NCI-H526 (cell line): Measurements from ENCODE around the gene FCF1.
"Not testable (repeated sequence)": the region's sequence is repeated elsewhere in the genome, so short reads cannot be mapped to it uniquely, and the experiment has no call there.

Source experiments
- DNase-seq, 2 experiments: peaks; one replicate each; lab custom pipeline; 2025; lab: John Stamatoyannopoulos, UW

FCF1 gene

DNA sequence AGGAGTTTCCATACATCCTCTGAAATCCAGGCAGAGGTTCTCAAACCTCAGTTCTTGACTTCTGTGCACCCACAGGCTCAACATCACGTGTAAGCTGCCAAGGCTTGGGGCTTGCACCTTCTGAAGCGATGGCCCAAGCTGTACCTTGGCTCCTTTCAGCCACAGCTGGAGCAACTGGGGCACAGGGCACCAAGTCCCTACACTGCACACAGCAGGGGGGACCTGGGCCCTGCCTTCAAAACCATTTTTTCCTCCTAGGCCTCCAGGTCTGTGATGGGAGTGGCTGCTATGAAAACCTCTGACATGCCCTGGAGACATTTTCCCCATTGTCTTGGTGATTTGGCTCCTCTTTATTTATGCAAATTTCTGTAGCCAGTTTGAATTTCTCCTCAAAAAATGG lies 10.7 kb upstream of the FCF1 start:
- DNase-seq, result no peak

GRCh38 chr14:74703043-74703442 lies 9.9 kb upstream of the FCF1 start:
- DNase-seq, result no peak

- DNase-seq, result no peak
Measured at GRCh38 chr14:74704656-74705055, 8.3 kb upstream of the FCF1 start.

DNA sequence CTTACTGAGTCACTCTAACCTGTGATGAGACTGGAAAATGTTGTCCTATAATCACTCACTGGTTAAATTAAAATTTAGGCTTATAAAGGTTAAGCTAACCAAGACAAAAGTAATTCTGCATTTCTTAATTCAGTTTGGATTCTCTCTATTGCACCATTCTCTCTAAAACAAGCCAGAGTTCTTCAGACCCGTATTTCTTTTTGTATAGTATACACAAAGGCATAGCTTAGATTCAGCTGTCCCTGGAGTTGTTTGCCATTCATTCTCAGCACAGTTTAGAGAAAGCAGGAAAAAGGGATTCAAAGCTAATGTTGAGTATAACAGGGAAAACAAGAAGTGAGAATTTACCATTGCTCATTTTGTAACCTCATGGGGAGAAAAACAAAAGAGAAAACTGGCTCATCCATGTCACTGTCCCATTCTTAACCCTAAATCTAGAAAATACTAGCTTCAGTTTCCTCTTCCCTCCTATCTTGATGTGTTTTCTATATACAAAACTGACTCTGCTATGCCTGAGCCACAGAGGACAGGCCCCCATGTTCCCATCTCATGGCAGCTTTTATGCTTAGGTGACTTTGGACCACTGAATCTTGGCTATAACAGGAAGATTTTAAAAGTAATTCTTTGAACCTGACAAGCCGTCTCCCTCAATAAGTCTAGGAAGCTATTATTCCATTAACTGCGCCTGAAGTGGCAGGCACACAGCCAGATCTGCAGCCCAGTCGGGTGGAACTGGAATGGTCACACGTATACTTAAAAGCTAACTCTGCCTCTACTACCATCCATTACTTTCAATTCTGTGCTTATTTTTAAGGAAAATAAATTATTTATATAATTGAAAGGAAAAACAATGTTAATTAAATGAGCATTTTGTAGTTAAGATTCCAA lies 7.1 kb upstream of the FCF1 start:
- no peak for DNase-seq

GRCh38 chr14:74710480-74710879 lies 2.5 kb upstream of the FCF1 start:
- no peak for DNase-seq

DNA sequence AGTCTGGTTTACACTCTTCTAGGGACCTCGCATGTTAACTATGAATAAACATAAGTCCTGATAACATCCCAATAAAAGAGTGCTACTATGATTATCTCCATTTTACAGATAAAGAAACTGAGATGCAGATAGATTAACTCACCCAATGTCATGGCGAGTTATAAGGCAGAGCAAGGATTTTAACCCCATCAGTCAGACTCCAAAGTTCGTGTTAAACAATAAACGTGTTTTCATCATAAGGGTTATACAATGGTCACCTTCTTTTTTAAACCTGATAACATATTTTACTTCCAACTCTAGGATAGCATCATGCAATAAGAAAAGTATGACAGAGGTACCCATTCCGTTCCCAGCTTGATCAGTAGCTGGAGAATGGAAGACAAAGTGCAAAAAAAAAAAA lies 1.3 kb upstream of the FCF1 start:
- DNase-seq, result no peak

DNA sequence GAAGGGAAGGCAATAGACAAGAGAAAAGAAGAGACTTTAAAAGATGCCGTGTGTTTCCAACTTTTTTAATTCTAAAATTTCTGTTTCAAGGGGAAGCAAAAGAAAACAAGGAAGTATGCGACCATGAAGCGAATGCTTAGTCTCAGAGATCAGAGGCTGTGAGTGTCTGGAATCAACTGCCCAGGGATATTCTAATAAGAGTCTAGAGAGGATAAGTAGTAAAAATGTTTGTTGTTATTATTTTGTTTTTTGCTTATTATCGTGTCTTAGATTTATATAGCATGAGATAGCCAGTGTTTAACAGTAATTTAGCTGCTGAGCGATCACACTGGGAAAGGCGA lies 421 bp downstream of the FCF1 start:
- no peak for DNase-seq

DNA sequence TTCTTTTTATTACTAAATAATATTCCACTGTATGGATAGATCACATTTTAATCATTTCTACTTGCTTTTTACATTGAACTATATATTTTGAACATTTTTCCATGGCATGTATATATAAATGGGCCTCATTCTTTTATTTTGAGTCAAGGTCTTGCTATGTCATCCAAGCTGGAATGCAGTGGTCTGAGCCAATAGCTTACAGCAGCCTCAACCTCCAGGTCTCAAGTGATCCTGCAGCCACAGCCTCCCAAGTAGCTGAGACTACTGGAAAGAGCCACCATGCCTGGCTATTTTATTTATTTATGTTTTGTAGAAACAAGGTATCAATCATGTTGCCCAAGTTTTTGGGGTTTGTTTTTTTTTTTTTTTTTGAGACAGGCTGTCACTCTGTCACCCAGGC lies 7.6 kb downstream of the FCF1 start:
- no peak for DNase-seq

GRCh38 chr14:74723134-74723533 lies 10.2 kb downstream of the FCF1 start:
- DNase-seq, result no peak

DNA sequence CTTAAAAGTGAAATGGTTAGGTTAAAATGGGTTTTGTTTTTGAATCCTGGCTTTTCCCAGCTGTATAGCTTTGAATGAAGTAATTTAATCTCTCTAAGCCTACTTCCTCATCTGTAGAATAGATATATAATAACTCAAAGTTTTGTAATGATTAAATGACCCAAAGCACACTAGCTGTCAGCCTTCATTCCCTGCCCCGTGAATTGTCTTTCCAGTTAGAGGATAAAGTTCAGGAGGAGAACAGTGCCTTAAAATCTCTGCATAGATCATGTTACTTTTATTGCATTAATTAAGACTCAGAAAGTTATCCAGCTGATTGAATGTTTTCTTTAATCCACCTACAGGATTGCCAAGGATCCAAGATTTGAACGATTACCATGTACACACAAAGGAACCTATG lies 19.4 kb downstream of the FCF1 start:
- DNase-seq, result no peak

GRCh38 chr14:74733221-74733620 lies 20.3 kb downstream of the FCF1 start:
- no peak for DNase-seq

- DNase-seq, result no peak
Measured at GRCh38 chr14:74735125-74735524, 22.2 kb downstream of the FCF1 start.

GRCh38 chr14:74737753-74738325 lies 24.9 kb downstream of the FCF1 start:
- no peak for DNase-seq

DNA sequence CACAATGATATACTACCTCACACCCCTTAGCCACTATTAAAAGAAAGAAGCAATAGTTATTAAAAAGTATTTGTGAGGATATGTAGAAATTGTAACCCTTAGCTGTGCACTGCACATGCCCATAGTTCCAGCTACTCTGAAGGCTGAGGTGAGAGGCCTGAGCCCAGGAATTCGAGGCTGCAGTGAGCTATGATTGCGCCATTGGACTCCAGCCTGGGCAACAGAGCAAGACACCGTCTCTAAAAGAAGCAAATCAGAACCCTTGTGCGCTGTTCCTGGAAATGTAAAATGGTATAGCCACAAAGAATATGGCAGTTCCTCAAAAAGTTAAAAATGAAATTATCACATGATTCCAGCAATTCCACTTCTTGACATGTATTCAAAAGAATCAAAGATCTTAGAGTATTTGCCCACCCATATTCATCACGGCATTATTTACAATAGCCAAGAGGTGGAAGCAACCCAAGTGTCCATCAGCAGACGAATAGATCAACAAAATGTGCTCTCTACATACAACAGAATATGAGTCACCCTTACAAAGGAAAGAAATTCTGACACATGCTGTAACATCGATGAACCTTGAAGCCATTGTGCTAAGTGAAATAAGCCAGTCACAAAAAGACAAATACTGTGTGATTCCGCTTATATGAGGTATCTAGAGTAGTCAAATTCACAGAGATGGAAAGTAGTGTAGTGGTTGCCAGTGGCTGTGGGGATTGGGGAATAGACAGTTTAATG lies 26.5 kb downstream of the FCF1 start:
- no peak for DNase-seq

DNA sequence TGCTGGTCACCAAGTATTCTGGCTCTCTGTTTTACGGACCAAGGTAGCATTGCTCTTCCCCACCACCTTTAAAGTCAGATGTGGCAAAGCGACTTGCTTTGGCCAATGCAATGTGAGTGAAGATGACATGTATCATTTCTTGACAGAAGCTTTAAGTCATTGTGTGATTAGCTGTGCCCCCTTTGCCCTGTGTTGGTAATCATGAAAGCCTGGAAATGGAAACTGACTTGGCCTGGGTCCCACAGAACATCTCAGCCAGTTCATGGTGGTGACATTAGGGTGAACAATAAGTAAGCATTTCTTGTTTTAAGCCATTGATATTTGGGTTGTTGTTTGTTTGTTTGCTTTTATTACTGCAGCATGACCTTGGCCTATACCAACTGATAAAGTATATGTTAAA lies 34.3 kb downstream of the FCF1 start:
- no peak for DNase-seq

- DNase-seq, result no peak
Measured at GRCh38 chr14:74754157-74754556, 41.2 kb downstream of the FCF1 start.

DNA sequence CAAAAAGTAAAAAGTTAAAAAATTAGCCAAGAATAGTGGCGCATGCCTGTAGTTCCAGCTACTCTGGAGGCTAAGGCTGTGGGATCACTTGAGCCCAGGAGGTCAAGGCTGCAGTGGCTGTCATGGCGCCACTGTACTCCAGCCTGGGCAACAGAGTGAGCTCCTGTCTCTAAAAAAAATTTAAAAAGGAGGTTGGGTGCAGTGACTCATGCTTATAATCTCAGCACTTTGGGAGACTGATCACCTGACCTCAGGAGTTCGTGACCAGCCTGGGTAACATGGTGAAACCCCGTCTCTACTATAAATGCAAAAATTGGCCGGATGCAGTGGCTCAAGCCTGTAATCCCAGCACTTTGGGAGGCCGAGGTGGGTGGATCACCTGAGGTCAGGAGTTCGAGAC lies 42.0 kb downstream of the FCF1 start:
- no peak for DNase-seq

DNA sequence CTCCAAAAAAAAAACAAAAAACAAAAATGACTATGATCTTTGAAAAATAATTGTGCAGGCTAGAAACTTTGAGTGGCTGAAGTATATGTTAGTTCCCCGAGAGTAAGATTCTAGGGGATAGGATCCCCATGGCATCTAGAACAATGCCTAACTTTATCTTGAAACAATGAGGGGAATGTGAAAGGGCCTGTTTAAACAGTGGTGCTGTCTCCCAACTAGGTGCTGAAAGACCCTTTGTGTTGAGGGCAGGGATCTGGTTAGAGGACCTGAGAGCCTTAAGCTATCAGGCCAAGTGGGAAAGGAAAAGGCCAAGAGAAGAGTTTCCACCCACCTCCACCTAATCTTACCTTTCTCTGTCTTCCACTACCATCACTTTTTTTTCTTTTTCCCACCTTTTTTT lies 43.4 kb downstream of the FCF1 start:
- no peak for DNase-seq

- not testable (repeated sequence) for DNase-seq
Measured at GRCh38 chr14:74758505-74758904, 45.6 kb downstream of the FCF1 start.

- DNase-seq, result peak; percentile 97 to 98
Measured at GRCh38 chr14:74762917-74763802, 50.2 kb downstream of the FCF1 start, which contains the start of gene YLPM1. TSS of gene YLPM1 (plus strand) at chr14:74763316. CDS start at chr14:74763490, 174 bp downstream.

GRCh38 chr14:74763803-74764531 lies 51.0 kb downstream of the FCF1 start:
- peak in 1 of 2 experiments; percentile 10 for DNase-seq
